HT1080 (cell line): ENCODE measurements around the gene CDK19. TPM values are rescaled to one million over a fixed set of nuclear protein-coding genes. Genes with fewer than 3 reads are reported as not detected.

Experiments used
- small RNA-seq: library from RNA; depleted of rRNA; stranded (forward); fragments of <200 nt; gene quantifications from one replicate; pipeline ENCODE3, GENCODE V24; 2014
- total RNA-seq: library from RNA; depleted of rRNA; stranded (reverse); fragments of >200 nt; shearing (Covaris generic); gene quantifications from 2 replicates; pipeline ENCODE4 v1.2.3, GENCODE V29; 2014; rRNA removed

CDK19 gene
- total RNA-seq, 1 experiment from 2014 or later = 3.4 TPM

Small RNA genes within 50 kb of the gene (small RNA-seq; reads per million reads assigned to genes)
- gene RNU6-1115P (not detected), gene RNU6-957P (not detected), gene SNORA40C (not detected)

Other genes starting within 250 kb of the CDK19 start
- 101 and 112 TPM in 2 replicates for gene AMD1, start 59.3 kb upstream of the CDK19 start, total RNA-seq
- 94.1 and 105 TPM in 2 replicates for gene GTF3C6, start 143.2 kb upstream of the CDK19 start, total RNA-seq
- 72.4 and 78.7 TPM in 2 replicates for gene RPF2, start 166.6 kb upstream of the CDK19 start, total RNA-seq